ENCODE data around the gene CD93.

DNA sequence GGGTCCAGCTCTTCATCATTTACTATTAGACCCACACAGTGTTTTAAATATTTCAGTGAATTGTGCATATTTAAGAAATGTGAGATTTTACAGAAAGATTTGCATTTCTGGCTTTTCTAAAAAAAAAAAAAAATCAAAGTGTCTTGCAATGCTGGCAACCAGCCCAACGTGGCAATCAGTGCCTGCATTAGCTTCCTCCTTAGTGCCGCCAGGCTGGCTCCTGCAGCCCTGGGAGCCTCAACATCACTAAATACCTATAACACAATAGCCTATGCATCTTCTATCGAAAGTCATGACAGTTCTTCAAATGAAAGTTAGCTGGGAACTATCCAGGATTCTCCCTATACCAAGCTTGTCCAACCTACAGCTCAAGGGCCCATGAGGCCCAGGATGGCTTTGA is 9.4 kb upstream of the CD93 start:
- TF ChIP-seq POLR2AphosphoS5 (IDR thresholded peaks at IDR 0.05), result no peak
- TF ChIP-seq, protein P1, sequence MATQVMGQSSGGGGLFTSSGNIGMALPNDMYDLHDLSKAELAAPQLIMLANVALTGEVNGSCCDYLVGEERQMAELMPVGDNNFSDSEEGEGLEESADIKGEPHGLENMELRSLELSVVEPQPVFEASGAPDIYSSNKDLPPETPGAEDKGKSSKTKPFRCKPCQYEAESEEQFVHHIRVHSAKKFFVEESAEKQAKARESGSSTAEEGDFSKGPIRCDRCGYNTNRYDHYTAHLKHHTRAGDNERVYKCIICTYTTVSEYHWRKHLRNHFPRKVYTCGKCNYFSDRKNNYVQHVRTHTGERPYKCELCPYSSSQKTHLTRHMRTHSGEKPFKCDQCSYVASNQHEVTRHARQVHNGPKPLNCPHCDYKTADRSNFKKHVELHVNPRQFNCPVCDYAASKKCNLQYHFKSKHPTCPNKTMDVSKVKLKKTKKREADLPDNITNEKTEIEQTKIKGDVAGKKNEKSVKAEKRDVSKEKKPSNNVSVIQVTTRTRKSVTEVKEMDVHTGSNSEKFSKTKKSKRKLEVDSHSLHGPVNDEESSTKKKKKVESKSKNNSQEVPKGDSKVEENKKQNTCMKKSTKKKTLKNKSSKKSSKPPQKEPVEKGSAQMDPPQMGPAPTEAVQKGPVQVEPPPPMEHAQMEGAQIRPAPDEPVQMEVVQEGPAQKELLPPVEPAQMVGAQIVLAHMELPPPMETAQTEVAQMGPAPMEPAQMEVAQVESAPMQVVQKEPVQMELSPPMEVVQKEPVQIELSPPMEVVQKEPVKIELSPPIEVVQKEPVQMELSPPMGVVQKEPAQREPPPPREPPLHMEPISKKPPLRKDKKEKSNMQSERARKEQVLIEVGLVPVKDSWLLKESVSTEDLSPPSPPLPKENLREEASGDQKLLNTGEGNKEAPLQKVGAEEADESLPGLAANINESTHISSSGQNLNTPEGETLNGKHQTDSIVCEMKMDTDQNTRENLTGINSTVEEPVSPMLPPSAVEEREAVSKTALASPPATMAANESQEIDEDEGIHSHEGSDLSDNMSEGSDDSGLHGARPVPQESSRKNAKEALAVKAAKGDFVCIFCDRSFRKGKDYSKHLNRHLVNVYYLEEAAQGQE (IDR thresholded peaks at IDR 0.05; ENCODE audit: borderline replicate concordance), result no peak
- TF ChIP-seq CTCF (IDR thresholded peaks at IDR 0.05; ENCODE audit: poor library complexity, severe bottlenecking), result no peak
- TF ChIP-seq EZH2 (IDR thresholded peaks at IDR 0.05; ENCODE audit: borderline replicate concordance, insufficient read depth, low read length, poor library complexity, severe bottlenecking), result no peak
- TF ChIP-seq EP300 (conservative IDR thresholded peaks at IDR 0.05; ENCODE audit: poor library complexity, severe bottlenecking), result no peak
- TF ChIP-seq SMC3 (conservative IDR thresholded peaks at IDR 0.05; ENCODE audit: poor library complexity), result no peak
- no peak for TF ChIP-seq RAD21 (conservative IDR thresholded peaks at IDR 0.05)
- TF ChIP-seq MXI1 (conservative IDR thresholded peaks at IDR 0.05; ENCODE audit: poor library complexity, severe bottlenecking), result no peak
- no peak for TF ChIP-seq TAF1 (IDR thresholded peaks at IDR 0.05; ENCODE audit: low read depth)

Measured in neural cell (in vitro differentiated cells).